Thoracic aorta (tissue), 2 donors: ENCODE data around the gene MT4. TPM values are rescaled to one million over a fixed set of nuclear protein-coding genes. Genes with fewer than 3 reads are reported as not detected.
"Not testable (repeated sequence)": the region's sequence is repeated elsewhere in the genome, so short reads cannot be mapped to it uniquely, and the experiment has no call there.

ENCODE experiments used
- ATAC-seq: fragments of 150-250 bp; one replicate; pipeline ENCODE4 v1.8.0; 2017; ENCODE audit warnings: low read depth; ENCODE audit not compliant: insufficient number of reproducible peaks, low FRiP score
- DNase-seq: peaks from one replicate; pipeline ENCODE4 v3.0.0-alpha.2; 2020; ENCODE audit warnings: low spot score
- H3K27ac ChIP-seq, 2 donors: fragments of 200-600 bp; sonication (generic); 1 replicate in 1 of 2; 2 replicates in 1 of 2; pipeline ENCODE4 v1.5.1; 2016; ENCODE audit warnings: mild to moderate bottlenecking in 2 of 2, moderate library complexity in 2 of 2
- H3K27me3 ChIP-seq: fragments of 200-600 bp; sonication (generic); replicated peaks from 2 replicates; pipeline ENCODE4 v1.6.0; 2016; ENCODE audit warnings: mild to moderate bottlenecking; ENCODE audit not compliant: insufficient read depth
- H3K36me3 ChIP-seq: fragments of 200-600 bp; sonication (generic); one replicate; pipeline ENCODE4 v1.5.1; 2016
- H3K4me1 ChIP-seq, 2 donors: fragments of 200-600 bp; sonication (generic); 1 replicate in 1 of 2; 2 replicates in 1 of 2; pipeline versions ENCODE4 v1.5.1 to v1.6.0; 2016; ENCODE audit warnings: low read depth in 2 of 2, mild to moderate bottlenecking in 1 of 2; ENCODE audit not compliant: control insufficient read depth in 1 of 2
- H3K4me3 ChIP-seq: fragments of 200-600 bp; sonication (generic); 2 replicates; pipeline ENCODE4 v1.5.1; 2016; ENCODE audit warnings: mild to moderate bottlenecking
- H3K9me3 ChIP-seq: fragments of 200-600 bp; sonication (generic); 2 replicates; pipeline ENCODE4 v1.5.1; 2016
- CTCF ChIP-seq: fragments of 200-600 bp; sonication (generic); IDR thresholded peaks from one replicate; pipeline ENCODE4 v1.5.1; 2019; ENCODE audit warnings: antibody characterized with exemption
- total RNA-seq, 2 donors: library from RNA; depleted of rRNA; stranded (reverse); fragments of >200 nt; gene quantifications; one replicate each; pipeline versions ENCODE4 v1.1.0 to v1.2.3, GENCODE V29; 2016

MT4 gene
- total RNA-seq, 2 donors from 2014 or later, result not detected

DNA sequence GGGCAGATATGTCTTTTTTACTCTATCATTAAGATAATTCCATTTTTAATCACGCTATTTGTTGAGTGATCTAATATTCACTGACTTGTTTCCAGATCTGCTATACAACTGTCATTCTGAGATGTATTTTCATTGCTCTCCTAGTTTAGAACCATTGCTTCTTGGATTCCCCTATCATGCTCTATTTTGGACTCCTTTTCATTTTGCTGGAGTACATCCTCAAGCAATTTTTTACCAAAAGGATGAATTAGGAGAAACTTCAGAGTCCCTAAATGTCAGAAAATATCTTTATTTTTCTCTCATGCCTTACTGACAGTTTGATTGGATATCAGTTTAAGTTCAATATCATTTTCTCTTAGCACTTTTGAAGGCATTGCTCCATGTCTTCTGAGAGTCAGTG is 9.8 kb downstream of the MT4 start:
- H3K36me3 ChIP-seq, result no peaks in the 10 kb centered on the region
- DNase-seq, result no peak

GRCh38 chr16:56576585-56577299 is 11.9 kb downstream of the MT4 start:
- no peak overlapping the region for H3K27ac ChIP-seq
- peak; percentile 56 for TF ChIP-seq CTCF
- no peak for ATAC-seq

More for the DNA sequence above, 9.8 kb downstream of the MT4 start:
- ATAC-seq, result no peak
- Histone ChIP-seq H3K27ac (no peak overlapping the region), H3K27me3 (no peaks in the 10 kb centered on the region), H3K9me3 (no peaks in the 10 kb centered on the region), H3K4me3 (no peak overlapping the region), H3K4me1 (no peaks in the 10 kb centered on the region)
- TF ChIP-seq CTCF, result no peak

GRCh38 chr16:56577300-56577625 is 12.4 kb downstream of the MT4 start:
- Histone ChIP-seq H3K27ac (no peak overlapping the region), H3K4me1 (no peaks in the 10 kb centered on the region), H3K27me3 (no peaks in the 10 kb centered on the region), H3K36me3 (no peaks in the 10 kb centered on the region), H3K4me3 (no peak overlapping the region), H3K9me3 (no peaks in the 10 kb centered on the region)
- TF ChIP-seq CTCF, result no peak
- ATAC-seq (no peak), DNase-seq (no peak)

More at GRCh38 chr16:56576585-56577299, 11.9 kb downstream of the MT4 start:
- H3K36me3 ChIP-seq, result no peaks in the 10 kb centered on the region
- H3K4me3 ChIP-seq, result no peak overlapping the region
- H3K9me3 ChIP-seq, result no peaks in the 10 kb centered on the region
- peak; percentile 6 for DNase-seq
- no peaks in the 10 kb centered on the region for H3K4me1 ChIP-seq
- H3K27me3 ChIP-seq, result no peaks in the 10 kb centered on the region

DNA sequence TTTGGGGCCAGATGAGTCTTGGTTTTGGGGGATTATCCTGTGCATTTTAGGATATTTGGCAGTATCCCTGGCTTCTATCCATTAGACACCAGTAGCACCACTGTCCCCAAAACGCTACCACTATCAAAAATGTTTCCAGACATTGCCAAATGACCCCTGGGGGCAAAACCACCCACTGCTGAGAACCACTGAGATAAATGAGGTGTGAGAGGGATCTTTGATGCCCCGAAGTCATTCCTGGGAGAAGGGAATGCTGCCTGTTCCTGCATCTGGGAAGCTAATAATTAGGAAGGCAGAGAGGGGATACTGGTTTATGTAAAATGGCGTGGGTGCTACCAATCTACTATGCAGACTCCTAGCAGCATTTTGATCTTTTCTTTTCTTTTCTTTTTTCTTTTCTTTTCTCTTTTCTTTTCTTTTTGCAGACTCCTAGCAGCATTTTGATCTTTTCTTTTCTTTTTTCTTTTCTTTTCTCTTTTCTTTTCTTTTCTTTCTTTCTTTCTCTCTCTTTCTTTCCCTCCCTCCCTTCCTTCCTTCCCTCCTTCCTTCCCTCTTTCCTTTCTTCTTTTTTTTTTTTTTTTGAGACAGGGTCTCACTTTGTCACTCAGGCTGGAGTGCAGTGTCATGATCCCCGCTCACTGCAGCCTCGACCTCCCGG is 15.6 kb downstream of the MT4 start:
- Histone ChIP-seq H3K4me3 (no peak overlapping the region), H3K36me3 (no peaks in the 10 kb centered on the region), H3K27ac (no peak overlapping the region), H3K9me3 (no peaks in the 10 kb centered on the region), H3K4me1 (no peaks in the 10 kb centered on the region), H3K27me3 (no peaks in the 10 kb centered on the region)
- ATAC-seq (no peak), DNase-seq (no peak)
- TF ChIP-seq CTCF, result no peak

GRCh38 chr16:56582911-56583310 is 18.0 kb downstream of the MT4 start:
- not testable (repeated sequence) for H3K4me1 ChIP-seq, H3K9me3 ChIP-seq, ATAC-seq, H3K27ac ChIP-seq, H3K36me3 ChIP-seq, H3K27me3 ChIP-seq, H3K4me3 ChIP-seq, DNase-seq
